SK-N-SH treated with all-trans-retinoic acid at 6 μM for 48 hours (cell line): ENCODE data around the gene FBXO10.

Experiments used
- ARNTL ChIP-seq: fragments of 450-650 bp; formaldehyde crosslinking; IDR thresholded peaks from 2 replicates; pipeline ENCODE4 v1.5.0; 2020; ENCODE audit warnings: low read depth, mild to moderate bottlenecking, moderate library complexity, borderline replicate concordance
- CSDC2 ChIP-seq: fragments of 250-450 bp; sonication (Bioruptor Pico); IDR thresholded peaks from 2 replicates; pipeline ENCODE4 v1.5.0; 2020; ENCODE audit warnings: mild to moderate bottlenecking, moderate library complexity
- ESRRG ChIP-seq: fragments of 250-450 bp; sonication (Bioruptor Pico); IDR thresholded peaks from 2 replicates; pipeline ENCODE4 v1.6.1; 2021; ENCODE audit warnings: mild to moderate bottlenecking
- GLIS3 ChIP-seq: fragments of 250-450 bp; sonication (Bioruptor Pico); IDR thresholded peaks from 2 replicates; pipeline ENCODE4 v1.5.0; 2020; ENCODE audit warnings: mild to moderate bottlenecking, moderate library complexity
- ISL1 ChIP-seq: fragments of 250-450 bp; sonication (Bioruptor Pico); IDR thresholded peaks from 2 replicates; pipeline ENCODE4 v2.1.2; 2022; ENCODE audit warnings: mild to moderate bottlenecking, moderate library complexity
- RARB ChIP-seq: fragments of 250-450 bp; sonication (Bioruptor Pico); IDR thresholded peaks from 2 replicates; pipeline ENCODE4 v1.8.0; 2021; ENCODE audit warnings: mild to moderate bottlenecking, moderate library complexity
- SNAI2 ChIP-seq: fragments of 250-450 bp; sonication (Bioruptor Pico); IDR thresholded peaks from 2 replicates; pipeline ENCODE4 v1.5.0; 2020; ENCODE audit warnings: mild to moderate bottlenecking, moderate library complexity
- ZNF565 ChIP-seq: fragments of 450-650 bp; formaldehyde crosslinking; conservative IDR thresholded peaks from 2 replicates; pipeline ENCODE4 v1.5.0; 2020; ENCODE audit warnings: low read depth, mild to moderate bottlenecking, moderate library complexity
- ZNF8 ChIP-seq: fragments of 450-650 bp; formaldehyde crosslinking; IDR thresholded peaks from 2 replicates; pipeline ENCODE4 v1.5.0; 2020; ENCODE audit warnings: mild to moderate bottlenecking, moderate library complexity
- TF ChIP-seq, protein P1 (sequence below): fragments of 250-450 bp; sonication (Bioruptor Pico); IDR thresholded peaks from 2 replicates; pipeline ENCODE4 v1.5.1; 2020; ENCODE audit warnings: low read depth, mild to moderate bottlenecking, moderate library complexity
- TF ChIP-seq, protein P2 (sequence below): fragments of 250-450 bp; sonication (Bioruptor Pico); IDR thresholded peaks from 2 replicates; pipeline ENCODE4 v1.8.0; 2020; ENCODE audit warnings: mild to moderate bottlenecking, moderate library complexity, borderline replicate concordance
- TF ChIP-seq, protein P3 (sequence below): fragments of 250-450 bp; sonication (Bioruptor Pico); IDR thresholded peaks from 2 replicates; pipeline ENCODE4 v1.8.0; 2021; ENCODE audit warnings: low read depth, mild to moderate bottlenecking, moderate library complexity, borderline replicate concordance

DNA sequence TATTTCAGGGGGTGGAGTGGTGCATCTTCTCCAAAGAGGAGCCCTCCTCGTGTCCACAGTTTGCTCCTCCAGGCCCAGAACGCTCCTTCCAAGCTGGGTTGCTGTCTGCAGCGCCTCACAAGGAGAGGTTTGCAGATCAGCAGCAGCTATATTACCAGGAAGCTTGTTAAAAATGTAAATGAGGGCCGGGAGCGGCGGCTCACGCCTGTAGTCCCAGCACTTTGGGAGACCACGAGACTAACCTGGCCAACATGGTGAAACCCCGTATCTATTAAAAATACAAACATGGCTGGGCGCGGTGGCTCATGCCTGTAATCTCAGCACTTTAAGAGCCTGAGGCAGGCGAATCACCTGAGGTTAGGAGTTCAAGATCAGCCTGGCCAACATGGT lies 49.6 kb upstream of the FBXO10 start:
- TF ChIP-seq ARNTL (CRISPR knock-in tag) (no peak), ESRRG (CRISPR knock-in tag) (no peak), SNAI2 (no peak), GLIS3 (CRISPR knock-in tag) (no peak), ZNF565 (CRISPR knock-in tag) (no peak), ISL1 (no peak), ZNF8 (CRISPR knock-in tag) (no peak), CSDC2 (CRISPR knock-in tag) (no peak), RARB (CRISPR knock-in tag) (no peak)
- TF ChIP-seq, protein P1, sequence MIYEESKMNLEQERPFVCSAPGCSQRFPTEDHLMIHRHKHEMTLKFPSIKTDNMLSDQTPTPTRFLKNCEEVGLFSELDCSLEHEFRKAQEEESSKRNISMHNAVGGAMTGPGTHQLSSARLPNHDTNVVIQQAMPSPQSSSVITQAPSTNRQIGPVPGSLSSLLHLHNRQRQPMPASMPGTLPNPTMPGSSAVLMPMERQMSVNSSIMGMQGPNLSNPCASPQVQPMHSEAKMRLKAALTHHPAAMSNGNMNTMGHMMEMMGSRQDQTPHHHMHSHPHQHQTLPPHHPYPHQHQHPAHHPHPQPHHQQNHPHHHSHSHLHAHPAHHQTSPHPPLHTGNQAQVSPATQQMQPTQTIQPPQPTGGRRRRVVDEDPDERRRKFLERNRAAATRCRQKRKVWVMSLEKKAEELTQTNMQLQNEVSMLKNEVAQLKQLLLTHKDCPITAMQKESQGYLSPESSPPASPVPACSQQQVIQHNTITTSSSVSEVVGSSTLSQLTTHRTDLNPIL (CRISPR knock-in tag) = no peak
- TF ChIP-seq, protein P2, sequence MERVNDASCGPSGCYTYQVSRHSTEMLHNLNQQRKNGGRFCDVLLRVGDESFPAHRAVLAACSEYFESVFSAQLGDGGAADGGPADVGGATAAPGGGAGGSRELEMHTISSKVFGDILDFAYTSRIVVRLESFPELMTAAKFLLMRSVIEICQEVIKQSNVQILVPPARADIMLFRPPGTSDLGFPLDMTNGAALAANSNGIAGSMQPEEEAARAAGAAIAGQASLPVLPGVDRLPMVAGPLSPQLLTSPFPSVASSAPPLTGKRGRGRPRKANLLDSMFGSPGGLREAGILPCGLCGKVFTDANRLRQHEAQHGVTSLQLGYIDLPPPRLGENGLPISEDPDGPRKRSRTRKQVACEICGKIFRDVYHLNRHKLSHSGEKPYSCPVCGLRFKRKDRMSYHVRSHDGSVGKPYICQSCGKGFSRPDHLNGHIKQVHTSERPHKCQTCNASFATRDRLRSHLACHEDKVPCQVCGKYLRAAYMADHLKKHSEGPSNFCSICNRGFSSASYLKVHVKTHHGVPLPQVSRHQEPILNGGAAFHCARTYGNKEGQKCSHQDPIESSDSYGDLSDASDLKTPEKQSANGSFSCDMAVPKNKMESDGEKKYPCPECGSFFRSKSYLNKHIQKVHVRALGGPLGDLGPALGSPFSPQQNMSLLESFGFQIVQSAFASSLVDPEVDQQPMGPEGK (CRISPR knock-in tag) = no peak
- TF ChIP-seq, protein P3, sequence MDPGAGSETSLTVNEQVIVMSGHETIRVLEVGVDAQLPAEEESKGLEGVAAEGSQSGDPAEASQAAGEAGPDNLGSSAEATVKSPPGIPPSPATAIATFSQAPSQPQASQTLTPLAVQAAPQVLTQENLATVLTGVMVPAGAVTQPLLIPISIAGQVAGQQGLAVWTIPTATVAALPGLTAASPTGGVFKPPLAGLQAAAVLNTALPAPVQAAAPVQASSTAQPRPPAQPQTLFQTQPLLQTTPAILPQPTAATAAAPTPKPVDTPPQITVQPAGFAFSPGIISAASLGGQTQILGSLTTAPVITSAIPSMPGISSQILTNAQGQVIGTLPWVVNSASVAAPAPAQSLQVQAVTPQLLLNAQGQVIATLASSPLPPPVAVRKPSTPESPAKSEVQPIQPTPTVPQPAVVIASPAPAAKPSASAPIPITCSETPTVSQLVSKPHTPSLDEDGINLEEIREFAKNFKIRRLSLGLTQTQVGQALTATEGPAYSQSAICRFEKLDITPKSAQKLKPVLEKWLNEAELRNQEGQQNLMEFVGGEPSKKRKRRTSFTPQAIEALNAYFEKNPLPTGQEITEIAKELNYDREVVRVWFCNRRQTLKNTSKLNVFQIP (CRISPR knock-in tag) = no peak
